OCI-LY1 (cell line): ENCODE results near the gene KDM2A.

Source experiments
- H2AFZ ChIP-seq: fragments of 200-600 bp; sonication (generic), shearing (Covaris generic); 2 replicates; pipeline ENCODE4 v1.6.0; 2014; ENCODE audit warnings: antibody characterized with exemption, mild to moderate bottlenecking, low read length
- H3F3A ChIP-seq: fragments of 200-600 bp; sonication (generic), shearing (Covaris generic); 2 replicates; pipeline ENCODE4 v1.6.0; 2014; ENCODE audit warnings: mild to moderate bottlenecking, antibody characterized with exemption, low read length, moderate library complexity; ENCODE audit not compliant: insufficient read depth
- H3K27ac ChIP-seq: fragments of 200-600 bp; sonication (generic); 2 replicates; pipeline ENCODE4 v1.5.1; 2014; ENCODE audit warnings: low read length, mixed run types, mild to moderate bottlenecking, low read depth; ENCODE audit not compliant: poor library complexity, severe bottlenecking
- H3K27me3 ChIP-seq: fragments of 200-600 bp; sonication (generic); 2 replicates; pipeline ENCODE4 v1.6.0; 2014; ENCODE audit warnings: antibody characterized with exemption, mild to moderate bottlenecking, low read length, moderate library complexity; ENCODE audit not compliant: insufficient read depth
- H3K36me3 ChIP-seq: fragments of 200-600 bp; sonication (generic); 2 replicates; pipeline ENCODE4 v1.6.1; 2014; ENCODE audit warnings: mild to moderate bottlenecking, antibody characterized with exemption, low read length, moderate library complexity, mixed read lengths; ENCODE audit not compliant: insufficient read depth
- H3K4me1 ChIP-seq: fragments of 200-600 bp; sonication (generic); 2 replicates; pipeline ENCODE4 v1.5.1; 2014; ENCODE audit warnings: mild to moderate bottlenecking, low read length, moderate library complexity; ENCODE audit not compliant: insufficient read depth, severe bottlenecking
- H3K4me2 ChIP-seq: fragments of 200-600 bp; sonication (generic), shearing (Covaris generic); 2 replicates; pipeline ENCODE4 v1.6.1; 2014; ENCODE audit warnings: low read length
- H3K4me3 ChIP-seq: fragments of 200-600 bp; sonication (generic); 2 replicates; pipeline ENCODE4 v1.5.1; 2014; ENCODE audit warnings: low read length, low read depth, mild to moderate bottlenecking, mixed read lengths; ENCODE audit not compliant: poor library complexity, severe bottlenecking
- H3K79me2 ChIP-seq: fragments of 200-600 bp; shearing (Covaris generic); 2 replicates; pipeline ENCODE4 v1.6.1; 2016; ENCODE audit warnings: mixed run types, low read length, mixed read lengths; ENCODE audit not compliant: insufficient read depth
- H3K9ac ChIP-seq: fragments of 200-600 bp; sonication (generic), shearing (Covaris generic); 2 replicates; pipeline ENCODE4 v1.6.1; 2014; ENCODE audit warnings: mild to moderate bottlenecking, low read length, mixed read lengths
- H3K9me2 ChIP-seq: fragments of 200-600 bp; sonication (generic), shearing (Covaris generic); 2 replicates; pipeline ENCODE4 v1.6.1; 2014; ENCODE audit warnings: low read depth, mild to moderate bottlenecking, low read length, mixed read lengths
- H3K9me3 ChIP-seq: fragments of 200-600 bp; shearing (Covaris generic); 2 replicates; pipeline ENCODE4 v1.6.1; 2014; ENCODE audit warnings: low read length, mixed read lengths
- H4K20me1 ChIP-seq: fragments of 200-600 bp; sonication (generic), shearing (Covaris generic); 2 replicates; pipeline ENCODE4 v1.6.0; 2016; ENCODE audit warnings: mild to moderate bottlenecking, low read length; ENCODE audit not compliant: insufficient read depth
- EZH2 ChIP-seq: fragments of 200-600 bp; sonication (generic), shearing (Covaris generic); IDR thresholded peaks from 2 replicates; pipeline ENCODE4 v1.8.0; 2017; ENCODE audit warnings: borderline replicate concordance, mixed run types, mild to moderate bottlenecking, antibody characterized with exemption, low read length, moderate library complexity, mixed read lengths
- TF ChIP-seq, protein P1 (sequence below): fragments of 200-600 bp; sonication (generic), shearing (Covaris generic); IDR thresholded peaks from 2 replicates; pipeline ENCODE4 v1.5.1; 2017; ENCODE audit warnings: mild to moderate bottlenecking, antibody characterized with exemption, low read length, moderate library complexity, mixed read lengths

Gene KDM2A

DNA sequence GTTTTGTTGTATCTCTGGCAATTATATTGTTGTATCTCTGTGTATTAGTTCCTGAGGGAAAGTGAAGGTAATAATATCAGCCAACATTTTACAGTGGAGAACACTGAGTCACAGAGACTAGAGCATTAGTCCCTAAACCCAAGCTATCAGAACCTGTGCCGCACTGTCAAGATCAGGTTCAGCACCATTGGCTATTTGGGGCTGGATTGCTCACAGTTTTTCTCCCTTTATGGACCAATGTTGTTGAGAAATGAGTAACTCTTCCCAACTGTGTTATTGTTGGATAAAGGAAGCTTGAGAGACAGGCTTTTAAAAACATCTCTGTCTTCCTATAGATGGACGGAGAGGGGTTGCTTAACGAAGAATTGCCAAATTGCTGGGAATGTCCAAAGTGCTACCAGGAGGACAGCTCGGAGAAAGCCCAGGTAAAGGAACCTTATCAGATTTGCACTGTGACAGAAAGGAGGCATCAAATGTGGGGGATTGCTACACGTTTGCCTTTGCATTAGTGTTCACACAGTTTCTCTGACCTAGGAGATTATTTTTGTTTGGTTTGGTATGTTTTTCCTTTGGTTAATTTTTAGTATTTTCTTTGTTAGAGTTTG, 129.0 kb downstream of the KDM2A start:
- no peak overlapping the region for H3K9ac ChIP-seq
- H3K4me2 ChIP-seq = no peak overlapping the region
- H2AFZ ChIP-seq = no peak overlapping the region
- no peaks in the 10 kb centered on the region for H3K9me2 ChIP-seq
- TF ChIP-seq EZH2 = no peak
- TF ChIP-seq, protein P1, sequence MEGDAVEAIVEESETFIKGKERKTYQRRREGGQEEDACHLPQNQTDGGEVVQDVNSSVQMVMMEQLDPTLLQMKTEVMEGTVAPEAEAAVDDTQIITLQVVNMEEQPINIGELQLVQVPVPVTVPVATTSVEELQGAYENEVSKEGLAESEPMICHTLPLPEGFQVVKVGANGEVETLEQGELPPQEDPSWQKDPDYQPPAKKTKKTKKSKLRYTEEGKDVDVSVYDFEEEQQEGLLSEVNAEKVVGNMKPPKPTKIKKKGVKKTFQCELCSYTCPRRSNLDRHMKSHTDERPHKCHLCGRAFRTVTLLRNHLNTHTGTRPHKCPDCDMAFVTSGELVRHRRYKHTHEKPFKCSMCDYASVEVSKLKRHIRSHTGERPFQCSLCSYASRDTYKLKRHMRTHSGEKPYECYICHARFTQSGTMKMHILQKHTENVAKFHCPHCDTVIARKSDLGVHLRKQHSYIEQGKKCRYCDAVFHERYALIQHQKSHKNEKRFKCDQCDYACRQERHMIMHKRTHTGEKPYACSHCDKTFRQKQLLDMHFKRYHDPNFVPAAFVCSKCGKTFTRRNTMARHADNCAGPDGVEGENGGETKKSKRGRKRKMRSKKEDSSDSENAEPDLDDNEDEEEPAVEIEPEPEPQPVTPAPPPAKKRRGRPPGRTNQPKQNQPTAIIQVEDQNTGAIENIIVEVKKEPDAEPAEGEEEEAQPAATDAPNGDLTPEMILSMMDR = no peak
- peaks cover 4% of the 10 kb centered on the region; the same call in 1 of the 2 replicates for H3K79me2 ChIP-seq
- no peak overlapping the region for H3K4me3 ChIP-seq
- H3F3A ChIP-seq = no peaks in the 10 kb centered on the region
- no peak overlapping the region for H3K27ac ChIP-seq
- no peaks in the 10 kb centered on the region for H3K4me1 ChIP-seq
- no peaks in the 10 kb centered on the region for H3K9me3 ChIP-seq
- H3K27me3 ChIP-seq = no peaks in the 10 kb centered on the region
- peaks cover 98% of the 10 kb centered on the region for H3K36me3 ChIP-seq
- H4K20me1 ChIP-seq = no peaks in the 10 kb centered on the region

DNA sequence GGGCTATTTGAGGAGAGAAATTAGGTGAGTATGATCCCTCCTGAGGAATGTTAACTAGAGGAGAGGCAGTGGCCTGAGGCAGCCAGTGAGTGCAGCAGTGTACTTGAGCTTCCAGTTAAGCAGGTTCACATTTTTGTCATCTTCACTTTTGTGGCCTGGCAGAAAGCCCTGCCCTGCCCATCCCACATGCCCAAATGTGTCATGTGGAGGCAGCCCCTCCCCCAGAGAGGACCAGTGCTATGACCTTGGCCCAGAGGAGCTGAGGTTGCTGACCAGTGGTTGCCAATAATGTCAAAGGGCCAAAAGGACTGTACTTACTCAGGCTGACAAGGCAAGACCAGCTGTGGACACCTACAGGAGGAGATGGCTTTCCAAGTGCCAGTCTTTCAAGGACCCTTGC, 129.6 kb downstream of the KDM2A start:
- H3K4me1 ChIP-seq = no peaks in the 10 kb centered on the region
- no peaks in the 10 kb centered on the region for H3K9me2 ChIP-seq
- peaks cover 98% of the 10 kb centered on the region for H3K36me3 ChIP-seq
- H3K4me2 ChIP-seq = no peak overlapping the region
- no peak for TF ChIP-seq EZH2
- TF ChIP-seq, protein P1 = no peak
- H3K9me3 ChIP-seq = no peaks in the 10 kb centered on the region
- H3K27me3 ChIP-seq = no peaks in the 10 kb centered on the region
- H3F3A ChIP-seq = no peaks in the 10 kb centered on the region
- H4K20me1 ChIP-seq = no peaks in the 10 kb centered on the region
- H3K4me3 ChIP-seq = no peak overlapping the region
- H2AFZ ChIP-seq = no peak overlapping the region
- no peak overlapping the region for H3K9ac ChIP-seq
- no peak overlapping the region for H3K27ac ChIP-seq
- no peaks in the 10 kb centered on the region for H3K79me2 ChIP-seq

DNA sequence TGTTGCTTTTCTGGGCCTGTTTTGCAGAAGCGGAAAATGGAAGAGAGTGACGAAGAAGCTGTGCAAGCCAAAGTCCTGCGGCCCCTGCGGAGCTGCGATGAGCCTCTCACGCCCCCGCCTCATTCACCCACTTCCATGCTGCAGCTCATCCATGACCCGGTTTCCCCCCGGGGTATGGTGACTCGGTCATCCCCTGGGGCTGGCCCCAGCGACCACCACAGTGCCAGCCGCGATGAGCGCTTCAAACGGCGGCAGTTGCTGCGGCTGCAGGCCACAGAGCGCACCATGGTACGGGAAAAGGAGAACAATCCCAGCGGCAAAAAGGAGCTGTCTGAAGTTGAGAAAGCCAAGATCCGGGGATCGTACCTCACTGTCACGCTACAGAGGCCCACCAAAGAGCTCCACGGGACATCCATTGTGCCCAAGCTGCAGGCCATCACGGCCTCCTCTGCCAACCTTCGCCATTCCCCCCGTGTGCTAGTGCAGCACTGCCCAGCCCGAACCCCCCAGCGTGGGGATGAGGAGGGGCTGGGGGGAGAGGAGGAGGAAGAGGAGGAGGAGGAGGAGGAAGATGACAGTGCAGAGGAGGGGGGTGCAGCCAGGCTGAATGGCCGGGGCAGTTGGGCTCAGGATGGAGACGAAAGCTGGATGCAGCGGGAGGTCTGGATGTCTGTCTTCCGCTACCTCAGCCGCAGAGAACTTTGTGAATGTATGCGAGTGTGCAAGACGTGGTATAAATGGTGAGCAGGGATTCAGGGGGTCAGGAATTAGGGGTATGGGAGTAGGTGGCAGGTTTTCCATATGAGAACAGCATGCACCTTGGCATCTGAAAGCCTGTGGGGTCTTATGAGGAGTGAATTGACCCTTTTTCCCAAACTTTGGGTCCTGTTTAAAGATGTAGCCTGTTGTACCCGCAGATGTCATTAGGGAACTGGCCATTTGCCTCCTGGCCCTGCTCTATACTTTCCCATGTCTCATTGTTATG, 131.3 kb downstream of the KDM2A start:
- H3K9me2 ChIP-seq = no peaks in the 10 kb centered on the region
- no peaks in the 10 kb centered on the region for H3F3A ChIP-seq
- H3K4me3 ChIP-seq = no peak overlapping the region
- H2AFZ ChIP-seq = no peak overlapping the region
- no peaks in the 10 kb centered on the region for H3K9me3 ChIP-seq
- no peak overlapping the region for H3K9ac ChIP-seq
- peaks cover 98% of the 10 kb centered on the region for H3K36me3 ChIP-seq
- no peaks in the 10 kb centered on the region for H3K79me2 ChIP-seq
- H3K27ac ChIP-seq = no peak overlapping the region
- H4K20me1 ChIP-seq = no peaks in the 10 kb centered on the region
- H3K27me3 ChIP-seq = no peaks in the 10 kb centered on the region
- TF ChIP-seq, protein P1 = no peak
- no peak for TF ChIP-seq EZH2
- H3K4me1 ChIP-seq = no peaks in the 10 kb centered on the region
- no peak overlapping the region for H3K4me2 ChIP-seq
